H9 (cell line): ENCODE results near the gene JSRP1. TPM values are rescaled to one million over a fixed set of nuclear protein-coding genes. Genes with fewer than 3 reads are reported as not detected.

Source experiments
- DNase-seq: peaks from one replicate; pipeline ENCODE4 v3.0.0-alpha.2; 2017
- H2AFZ ChIP-seq: one replicate; pipeline ENCODE4 v1.6.1; 2013; ENCODE audit warnings: mild to moderate bottlenecking, low read length, control low read depth, moderate library complexity
- H2AK5ac ChIP-seq: 2 replicates; pipeline ENCODE4 v1.6.1; 2013; ENCODE audit warnings: low read length, control low read depth, mixed read lengths; ENCODE audit not compliant: insufficient read length
- H2BK120ac ChIP-seq: one replicate; pipeline ENCODE4 v1.6.1; 2013; ENCODE audit warnings: low read depth, mild to moderate bottlenecking, low read length, control low read depth, inconsistent platforms; ENCODE audit not compliant: poor library complexity, severe bottlenecking
- H2BK12ac ChIP-seq: 2 replicates; pipeline ENCODE4 v1.6.1; 2013; ENCODE audit warnings: low read length, control low read depth, mixed read lengths, low read depth; ENCODE audit not compliant: insufficient read length
- H2BK15ac ChIP-seq: 2 replicates; pipeline ENCODE4 v1.6.1; 2013; ENCODE audit warnings: low read depth, low read length, control low read depth
- H2BK20ac ChIP-seq: one replicate; pipeline ENCODE4 v1.6.1; 2013; ENCODE audit warnings: low read depth, mild to moderate bottlenecking, low read length, control low read depth, inconsistent platforms; ENCODE audit not compliant: poor library complexity, severe bottlenecking
- H2BK5ac ChIP-seq: 2 replicates; pipeline ENCODE4 v1.6.1; 2013; ENCODE audit warnings: low read length, control low read depth, mixed read lengths; ENCODE audit not compliant: insufficient read length
- H3K14ac ChIP-seq: 2 replicates; pipeline ENCODE4 v1.6.1; 2013; ENCODE audit warnings: low read length, control low read depth; ENCODE audit not compliant: insufficient read depth
- H3K18ac ChIP-seq: 2 replicates; pipeline ENCODE4 v1.6.1; 2013; ENCODE audit warnings: low read depth, mild to moderate bottlenecking, mixed read lengths, low read length, control low read depth; ENCODE audit not compliant: insufficient read length
- H3K23ac ChIP-seq: 2 replicates; pipeline ENCODE4 v1.6.1; 2013; ENCODE audit warnings: low read length, control low read depth, mixed read lengths, low read depth; ENCODE audit not compliant: insufficient read length
- H3K23me2 ChIP-seq: 2 replicates; pipeline ENCODE4 v1.6.1; 2013; ENCODE audit warnings: low read depth, mild to moderate bottlenecking, mixed read lengths, low read length, control low read depth; ENCODE audit not compliant: insufficient read length, poor library complexity, severe bottlenecking
- H3K27ac ChIP-seq: 2 replicates; pipeline ENCODE4 v1.5.1; 2013; ENCODE audit warnings: low read length, control low read depth, mixed read lengths, low read depth; ENCODE audit not compliant: insufficient read length
- H3K27me3 ChIP-seq: 2 replicates; pipeline ENCODE4 v1.6.1; 2013; ENCODE audit warnings: low read length, control low read depth, inconsistent platforms; ENCODE audit not compliant: insufficient read depth
- H3K4ac ChIP-seq: 2 replicates; pipeline ENCODE4 v1.6.1; 2013; ENCODE audit warnings: low read depth, mild to moderate bottlenecking, control low read depth, inconsistent platforms, low read length, moderate library complexity
- H3K4me1 ChIP-seq: 2 replicates; pipeline ENCODE4 v1.6.1; 2013; ENCODE audit warnings: low read length, control low read depth, inconsistent platforms; ENCODE audit not compliant: insufficient read depth
- H3K4me2 ChIP-seq: 2 replicates; pipeline ENCODE4 v1.6.1; 2013; ENCODE audit warnings: low read length, control low read depth, mixed read lengths; ENCODE audit not compliant: insufficient read length, insufficient read depth
- H3K56ac ChIP-seq: 2 replicates; pipeline ENCODE4 v1.6.1; 2013; ENCODE audit warnings: low read depth, mild to moderate bottlenecking, mixed read lengths, low read length, control low read depth; ENCODE audit not compliant: insufficient read length
- H3K79me1 ChIP-seq: 2 replicates; pipeline ENCODE4 v1.6.1; 2013; ENCODE audit warnings: low read depth, mild to moderate bottlenecking, moderate library complexity, low read length, control low read depth, inconsistent platforms; ENCODE audit not compliant: insufficient read depth, poor library complexity, severe bottlenecking
- H3K79me2 ChIP-seq: 2 replicates; pipeline ENCODE4 v1.6.1; 2013; ENCODE audit warnings: low read length, control low read depth, inconsistent platforms; ENCODE audit not compliant: insufficient read depth
- H3K9ac ChIP-seq: 2 replicates; pipeline ENCODE4 v1.6.1; 2013; ENCODE audit warnings: low read length, control low read depth, mixed read lengths; ENCODE audit not compliant: insufficient read length; ENCODE audit errors: extremely low read depth
- H3K9me3 ChIP-seq: one replicate; pipeline ENCODE4 v1.6.1; 2013; ENCODE audit warnings: low read depth, low read length, inconsistent platforms; ENCODE audit not compliant: control insufficient read depth
- H3T11ph ChIP-seq: one replicate; pipeline ENCODE4 v1.6.1; 2013; ENCODE audit warnings: mild to moderate bottlenecking, low read length, control low read depth, inconsistent platforms
- H4K20me1 ChIP-seq: one replicate; pipeline ENCODE4 v1.6.1; 2013; ENCODE audit not compliant: control insufficient read depth, insufficient read length, insufficient read depth
- H4K5ac ChIP-seq: 2 replicates; pipeline ENCODE4 v1.6.1; 2013; ENCODE audit warnings: low read depth, mild to moderate bottlenecking, mixed read lengths, low read length, control low read depth; ENCODE audit not compliant: insufficient read length
- H4K8ac ChIP-seq: replicated peaks from 2 replicates; pipeline ENCODE4 v1.6.1; 2013; ENCODE audit warnings: low read length, control low read depth, mixed read lengths, low read depth; ENCODE audit not compliant: insufficient read length
- H4K91ac ChIP-seq: 2 replicates; pipeline ENCODE4 v1.6.1; 2013; ENCODE audit warnings: low read depth, mild to moderate bottlenecking, moderate library complexity, mixed read lengths, low read length, control low read depth; ENCODE audit not compliant: insufficient read length
- H3K27ac Mint-ChIP-seq, 3 experiments: 2 replicates in 2 of 3; 3 replicates in 1 of 3; pipeline ENCODE4 v1.8.0; 2020 to 2021; ENCODE audit warnings: mixed read lengths in 3 of 3, mild to moderate bottlenecking in 1 of 3, moderate library complexity in 1 of 3
- H3K27me3 Mint-ChIP-seq: 2 replicates; pipeline ENCODE4 v1.8.0; 2021; ENCODE audit warnings: low read depth, mild to moderate bottlenecking, moderate library complexity, mixed read lengths
- H3K36me3 Mint-ChIP-seq, 3 experiments: 2 replicates in 2 of 3; 3 replicates in 1 of 3; pipeline ENCODE4 v1.8.0; 2020 to 2021; ENCODE audit warnings: low read depth in 3 of 3, mixed read lengths in 3 of 3; ENCODE audit not compliant: insufficient read depth in 1 of 3
- H3K4me1 Mint-ChIP-seq, 2 experiments: 2 replicates each; pipeline ENCODE4 v1.8.0; 2020; ENCODE audit warnings: mixed read lengths in 2 of 2
- H3K4me3 Mint-ChIP-seq, 2 experiments: 2 replicates in 1 of 2; 3 replicates in 1 of 2; pipeline ENCODE4 v1.8.0; 2020 to 2021; ENCODE audit warnings: mild to moderate bottlenecking in 2 of 2, mixed read lengths in 2 of 2, moderate library complexity in 1 of 2
- H3K9me3 Mint-ChIP-seq, 2 experiments: 2 replicates in 1 of 2; 3 replicates in 1 of 2; pipeline ENCODE4 v1.8.0; 2020; ENCODE audit warnings: mild to moderate bottlenecking in 2 of 2, mixed read lengths in 2 of 2, moderate library complexity in 1 of 2
- WGBS: extraction: QIAGEN DNeasy Blood & Tissue Kit; methylation state at CpG from one replicate; pipeline ENCODE4 v1.1.7; 2013; ENCODE audit warnings: missing lambda C conversion rate, low lambda C conversion rate, mixed read lengths; ENCODE audit not compliant: insufficient read length; ENCODE audit errors: extremely low coverage; 5-methylcytosine and 5-hydroxymethylcytosine counted together
- total RNA-seq: library from RNA; stranded (reverse); gene quantifications from 2 replicates; pipeline ENCODE4 v1.2.1, GENCODE V29; 2021
- TF ChIP-seq, protein P1 (sequence below): fragments of 200-600 bp; sonication (generic); conservative IDR thresholded peaks from 3 replicates; pipeline ENCODE4 v1.8.0; 2021; ENCODE audit warnings: antibody characterized with exemption, mild to moderate bottlenecking

The JSRP1 gene
- total RNA-seq, 1 experiment from 2014 or later: 0.90 TPM

DNA sequence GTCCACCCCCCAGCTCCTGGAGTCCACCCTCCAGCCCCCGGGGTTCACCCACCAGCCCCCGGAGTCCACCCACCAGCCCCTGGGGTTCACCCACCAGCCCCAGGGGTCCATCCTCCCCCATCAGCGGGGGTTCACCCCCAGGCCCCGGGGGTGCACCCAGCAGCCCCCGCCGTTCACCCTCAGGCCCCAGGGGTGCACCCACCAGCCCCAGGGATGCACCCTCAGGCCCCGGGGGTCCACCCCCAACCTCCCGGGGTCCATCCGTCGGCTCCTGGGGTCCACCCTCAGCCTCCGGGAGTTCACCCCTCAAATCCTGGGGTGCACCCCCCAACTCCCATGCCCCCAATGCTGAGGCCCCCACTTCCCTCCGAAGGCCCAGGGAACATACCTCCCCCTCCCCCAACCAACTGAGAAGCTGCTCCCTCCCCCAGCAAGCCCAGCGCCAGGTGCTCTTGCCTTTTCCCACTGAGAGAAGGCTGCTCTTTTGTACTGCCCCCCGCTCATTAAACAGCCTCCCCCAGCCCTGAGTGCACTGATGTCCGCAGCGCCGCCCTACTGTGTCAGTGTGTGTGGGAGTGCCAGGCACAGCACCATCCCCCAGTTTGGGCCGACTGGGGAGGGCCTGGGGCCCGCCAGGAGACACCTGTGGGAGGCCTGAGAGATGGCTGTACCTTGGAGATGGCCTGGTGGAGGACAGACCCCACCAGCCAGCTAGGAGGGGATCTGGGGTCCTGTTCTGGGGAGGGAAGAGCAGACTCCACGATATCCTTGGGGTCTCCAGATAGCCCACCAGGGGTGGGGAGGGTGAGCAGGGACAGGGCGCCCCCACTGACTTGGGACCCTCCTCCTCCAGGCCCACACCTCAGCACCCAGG is 7.8 kb downstream of the JSRP1 start:
- H3K4me3 Mint-ChIP-seq: no peak overlapping the region
- H3K27me3 ChIP-seq: no peaks in the 10 kb centered on the region
- H3K4me1 Mint-ChIP-seq: no peaks in the 10 kb centered on the region
- no peak overlapping the region for H3K18ac ChIP-seq
- H3T11ph ChIP-seq: no peak overlapping the region
- H3K23me2 ChIP-seq: peaks cover 4% of the 10 kb centered on the region
- no peaks in the 10 kb centered on the region for H4K20me1 ChIP-seq
- H2BK20ac ChIP-seq: no peak overlapping the region
- no peak overlapping the region for H3K4me2 ChIP-seq
- H4K8ac ChIP-seq: no peak overlapping the region
- TF ChIP-seq, protein P1, sequence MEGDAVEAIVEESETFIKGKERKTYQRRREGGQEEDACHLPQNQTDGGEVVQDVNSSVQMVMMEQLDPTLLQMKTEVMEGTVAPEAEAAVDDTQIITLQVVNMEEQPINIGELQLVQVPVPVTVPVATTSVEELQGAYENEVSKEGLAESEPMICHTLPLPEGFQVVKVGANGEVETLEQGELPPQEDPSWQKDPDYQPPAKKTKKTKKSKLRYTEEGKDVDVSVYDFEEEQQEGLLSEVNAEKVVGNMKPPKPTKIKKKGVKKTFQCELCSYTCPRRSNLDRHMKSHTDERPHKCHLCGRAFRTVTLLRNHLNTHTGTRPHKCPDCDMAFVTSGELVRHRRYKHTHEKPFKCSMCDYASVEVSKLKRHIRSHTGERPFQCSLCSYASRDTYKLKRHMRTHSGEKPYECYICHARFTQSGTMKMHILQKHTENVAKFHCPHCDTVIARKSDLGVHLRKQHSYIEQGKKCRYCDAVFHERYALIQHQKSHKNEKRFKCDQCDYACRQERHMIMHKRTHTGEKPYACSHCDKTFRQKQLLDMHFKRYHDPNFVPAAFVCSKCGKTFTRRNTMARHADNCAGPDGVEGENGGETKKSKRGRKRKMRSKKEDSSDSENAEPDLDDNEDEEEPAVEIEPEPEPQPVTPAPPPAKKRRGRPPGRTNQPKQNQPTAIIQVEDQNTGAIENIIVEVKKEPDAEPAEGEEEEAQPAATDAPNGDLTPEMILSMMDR: no peak
- no peak overlapping the region for H3K56ac ChIP-seq
- H3K79me1 ChIP-seq: peaks cover 1% of the 10 kb centered on the region
- H3K27ac Mint-ChIP-seq: peak overlapping the region in 1 of 3 experiments; percentile 58; a peak in 2 of 7 replicates
- H3K9me3 Mint-ChIP-seq: no peaks in the 10 kb centered on the region
- H2BK12ac ChIP-seq: no peak overlapping the region
- no peak overlapping the region for H3K23ac ChIP-seq
- no peak overlapping the region for H3K4ac ChIP-seq
- no peak overlapping the region for H2BK120ac ChIP-seq
- no CpG with 5 or more reads among the region's 21 CpGs for WGBS
- no peaks in the 10 kb centered on the region for H3K79me2 ChIP-seq
- no peak overlapping the region for H3K9ac ChIP-seq
- no peak overlapping the region for H2AK5ac ChIP-seq
- no peaks in the 10 kb centered on the region for H3K9me3 ChIP-seq
- no peak overlapping the region for H3K14ac ChIP-seq
- no peaks in the 10 kb centered on the region for H3K4me1 ChIP-seq
- H2BK5ac ChIP-seq: no peak overlapping the region
- no peak overlapping the region for H4K91ac ChIP-seq
- no peak overlapping the region for H2AFZ ChIP-seq
- no peak for DNase-seq
- H4K5ac ChIP-seq: no peak overlapping the region
- H3K36me3 Mint-ChIP-seq: peaks cover 13 to 35% (median 23%) of the 10 kb centered on the region in 3 experiments; a peak in 6 of 7 replicates
- H3K27ac ChIP-seq: no peak overlapping the region
- H3K27me3 Mint-ChIP-seq: peaks cover 6% of the 10 kb centered on the region
- H2BK15ac ChIP-seq: no peak overlapping the region
